ENCODE results near the gene MERTK. TPM values are rescaled to one million over a fixed set of nuclear protein-coding genes. Genes with fewer than 3 reads are reported as not detected.
"Not testable (repeated sequence)": the region's sequence is repeated elsewhere in the genome, so short reads cannot be mapped to it uniquely, and the experiment has no call there.

Gene MERTK
- 0.22 TPM in 1 of 2 replicates, not detected in the other for total RNA-seq

DNA sequence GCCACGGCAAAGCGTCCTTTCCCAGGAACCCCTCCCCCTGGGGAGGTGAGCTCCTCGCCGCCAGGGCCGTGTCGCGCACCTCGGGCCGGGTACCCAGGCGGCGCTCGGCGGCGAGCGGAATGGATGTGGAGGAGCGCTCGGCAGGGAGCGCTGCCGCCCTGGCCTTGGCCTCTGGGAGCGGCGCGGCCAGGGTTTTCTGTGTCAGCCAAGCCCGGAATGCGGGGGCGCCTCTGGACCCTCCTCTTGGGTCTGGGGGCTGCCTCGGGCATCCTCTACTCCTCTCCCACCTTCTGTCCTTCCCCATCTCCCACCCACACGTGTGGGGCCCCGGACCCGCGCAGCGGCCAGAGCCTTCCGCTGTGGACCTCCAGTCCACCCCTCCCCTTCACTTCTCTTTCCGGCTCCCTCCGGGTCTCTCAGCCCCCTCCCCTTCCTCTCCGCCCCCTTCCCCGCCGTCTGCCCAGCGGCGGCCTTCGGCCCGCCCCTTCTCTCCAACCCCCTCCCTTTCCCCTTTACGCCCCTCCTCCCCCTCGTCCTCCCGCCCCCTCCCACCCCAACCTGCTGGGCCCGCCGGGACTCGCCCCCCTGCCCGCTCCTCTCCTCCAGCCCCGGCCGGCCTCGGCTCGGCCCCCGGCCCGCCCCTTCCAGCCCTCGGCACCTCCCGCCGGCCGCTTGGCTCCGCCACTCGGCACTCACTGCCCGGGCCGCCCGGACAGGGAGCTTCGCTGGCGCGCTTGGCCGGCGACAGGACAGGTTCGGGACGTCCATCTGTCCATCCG is at the start of gene MERTK:
Gene MERTK, plus strand, starts transcription at position 684 of the 779 bp plus-strand sequence. CDS start 129 bp downstream, outside the sequence.
- CTCF ChIA-PET: interaction anchor here (0.6 kb wide), 1 partner anchor 11 kb away, joined by 4 read pairs; no protein-coding TSS in a partner anchor
- Mint-ChIP-seq H3K4me3 (peak within 1 kb of the TSS; percentile 80), H3K27me3 (peaks cover 33% of the 10 kb centered on the region), H3K36me3 (ENCODE audit: low read depth) (no peaks in the 10 kb centered on the region), H3K4me1 (peaks cover 13% of the 10 kb centered on the region), H3K27ac (no peak within 1 kb of the TSS), H3K9me3 (no peaks in the 10 kb centered on the region)
- intact Hi-C loops (cut with micrococcal nuclease): loop anchor here (1.0 to 5.0 kb wide), 2 partner anchors 14 to 104 kb away; partner anchors contain the start of gene ANAPC1
- POLR2A ChIA-PET: interaction anchor here (0.5 kb wide), 1 partner anchor 14 kb away, joined by 3 read pairs; the partner anchor contains the start of gene ANAPC1
- DNase-seq (peak; percentile 55), ATAC-seq (ENCODE audit: low read depth) (peak; percentile 79)
- TF ChIP-seq CTCF (IDR thresholded peaks at IDR 0.05): no peak

- H3K4me1 Mint-ChIP-seq; DNase-seq; H3K27ac Mint-ChIP-seq; POLR2A ChIA-PET; H3K27me3 Mint-ChIP-seq; H3K4me3 Mint-ChIP-seq; H3K9me3 Mint-ChIP-seq; intact Hi-C loops (cut with micrococcal nuclease): not testable (repeated sequence)
- H3K36me3 Mint-ChIP-seq (ENCODE audit: low read depth): peaks cover 58% of the 10 kb centered on the region
- peak; percentile 45 for ATAC-seq (ENCODE audit: low read depth)
- CTCF ChIA-PET: interaction anchor here (0.6 kb wide), 1 partner anchor 239 kb away, joined by 3 read pairs; no protein-coding TSS in a partner anchor
Measured at GRCh38 chr2:111850646-111851045, 47.8 kb upstream of the MERTK start.

GRCh38 chr2:111852544-111852943 is 45.9 kb upstream of the MERTK start:
- H3K27me3 Mint-ChIP-seq; H3K4me1 Mint-ChIP-seq; CTCF ChIA-PET; intact Hi-C loops (cut with micrococcal nuclease); H3K4me3 Mint-ChIP-seq; ATAC-seq (ENCODE audit: low read depth); H3K27ac Mint-ChIP-seq; POLR2A ChIA-PET; DNase-seq; H3K9me3 Mint-ChIP-seq: not testable (repeated sequence)
- peaks cover 65% of the 10 kb centered on the region for H3K36me3 Mint-ChIP-seq (ENCODE audit: low read depth)

GRCh38 chr2:111860005-111860404 is 38.4 kb upstream of the MERTK start:
- H3K27ac Mint-ChIP-seq; H3K4me3 Mint-ChIP-seq; H3K9me3 Mint-ChIP-seq; CTCF ChIA-PET; ATAC-seq (ENCODE audit: low read depth); intact Hi-C loops (cut with micrococcal nuclease); DNase-seq; H3K4me1 Mint-ChIP-seq; H3K27me3 Mint-ChIP-seq; POLR2A ChIA-PET: not testable (repeated sequence)
- peaks cover 52% of the 10 kb centered on the region for H3K36me3 Mint-ChIP-seq (ENCODE audit: low read depth)

- peaks cover 44% of the 10 kb centered on the region for H3K36me3 Mint-ChIP-seq (ENCODE audit: low read depth)
- H3K9me3 Mint-ChIP-seq; ATAC-seq (ENCODE audit: low read depth); intact Hi-C loops (cut with micrococcal nuclease); H3K4me1 Mint-ChIP-seq; H3K4me3 Mint-ChIP-seq; DNase-seq; POLR2A ChIA-PET; CTCF ChIA-PET; H3K27me3 Mint-ChIP-seq; H3K27ac Mint-ChIP-seq: not testable (repeated sequence)
Measured at GRCh38 chr2:111865124-111865523, 33.3 kb upstream of the MERTK start.

DNA sequence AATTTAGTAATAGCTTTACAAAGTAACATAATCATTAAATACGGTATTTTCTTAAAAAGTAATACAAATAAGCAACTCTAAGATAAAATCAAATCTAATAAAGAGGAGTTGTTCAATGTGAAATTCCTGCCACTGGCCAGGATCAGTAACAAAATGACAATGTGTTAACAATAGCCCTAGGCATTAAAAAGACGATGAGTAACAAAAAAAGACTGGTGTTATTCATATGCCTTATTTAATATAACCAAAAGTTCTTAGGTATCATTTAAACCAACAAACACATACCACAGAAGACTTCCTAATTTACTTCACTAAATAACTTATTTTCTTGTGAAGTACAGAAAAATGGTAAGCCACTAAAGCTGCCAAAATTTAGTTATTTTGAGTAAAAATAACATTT is 25.6 kb upstream of the MERTK start:
- H3K4me1 Mint-ChIP-seq; ATAC-seq (ENCODE audit: low read depth); intact Hi-C loops (cut with micrococcal nuclease); H3K4me3 Mint-ChIP-seq; CTCF ChIA-PET; H3K27ac Mint-ChIP-seq; H3K27me3 Mint-ChIP-seq; H3K9me3 Mint-ChIP-seq; DNase-seq: not testable (repeated sequence)
- H3K36me3 Mint-ChIP-seq (ENCODE audit: low read depth): peaks cover 57% of the 10 kb centered on the region
- POLR2A ChIA-PET: interaction anchor here (0.6 kb wide), 1 partner anchor 16 kb away, joined by 3 read pairs; no protein-coding TSS in a partner anchor

GRCh38 chr2:111883661-111884591 is 14.5 kb upstream of the MERTK start, which contains the start of gene ANAPC1:
Gene ANAPC1 (minus strand): TSS chr2:111884193. CDS start chr2:111880825, 3,368 bp downstream.
- Mint-ChIP-seq H3K36me3 (ENCODE audit: low read depth) (peaks cover 18% of the 10 kb centered on the region), H3K4me3 (peak within 1 kb of the TSS; percentile 92), H3K4me1 (peaks cover 11% of the 10 kb centered on the region), H3K9me3 (no peaks in the 10 kb centered on the region), H3K27me3 (no peaks in the 10 kb centered on the region), H3K27ac (peak within 1 kb of the TSS; percentile 94)
- no peak for TF ChIP-seq CTCF (IDR thresholded peaks at IDR 0.05)
- intact Hi-C loops (cut with micrococcal nuclease): loop anchor here (1.0 to 10.0 kb wide), 7 partner anchors 13 to 762 kb away; partner anchors contain the start of genes BCL2L11, CHCHD5, POLR1B and SLC20A1
- ATAC-seq (ENCODE audit: low read depth) (peak; percentile 91), DNase-seq (peak; percentile 79)
- POLR2A ChIA-PET: interaction anchor here (0.5 to 2.5 kb wide), 11 partner anchors 12 to 371 kb away, joined by 3 to 33 read pairs (median 4); partner anchors contain the start of genes TMEM87B and ZC3H8
- CTCF ChIA-PET: interaction anchor here (0.7 to 1.1 kb wide), 3 partner anchors 16 to 189 kb away, joined by 3 to 5 read pairs (median 3); no protein-coding TSS in a partner anchor
